GM19035 (cell line): ENCODE results near the gene SLC38A11.

ENCODE experiments used
- ATAC-seq: cut with Tn5 transposase; IDR thresholded peaks from one replicate; pipeline ENCODE4 v1.9.1; 2021; ENCODE audit not compliant: unreplicated experiment

The SLC38A11 gene

DNA sequence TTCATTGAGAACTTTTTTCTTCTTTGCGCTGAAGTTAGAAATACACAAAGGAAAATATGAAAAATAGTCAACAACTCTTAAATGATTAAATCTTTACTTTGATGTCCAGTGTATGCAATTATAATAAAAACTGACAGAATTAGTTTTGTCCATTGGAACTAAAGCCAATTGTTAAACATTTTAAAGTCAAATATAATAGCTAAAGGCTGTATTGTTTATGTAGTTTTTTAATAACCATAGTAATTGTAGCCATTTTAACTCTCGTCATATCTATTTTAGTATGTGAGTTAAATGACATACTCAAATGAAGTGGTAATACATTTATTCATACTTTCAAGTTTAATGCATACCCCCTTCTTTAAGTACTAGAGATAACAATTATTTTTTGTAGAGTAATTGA, 109.0 kb downstream of the SLC38A11 start:
- ATAC-seq, result no peak
